Measurements from ENCODE around the gene DYNLRB1.

The DYNLRB1 gene

DNA sequence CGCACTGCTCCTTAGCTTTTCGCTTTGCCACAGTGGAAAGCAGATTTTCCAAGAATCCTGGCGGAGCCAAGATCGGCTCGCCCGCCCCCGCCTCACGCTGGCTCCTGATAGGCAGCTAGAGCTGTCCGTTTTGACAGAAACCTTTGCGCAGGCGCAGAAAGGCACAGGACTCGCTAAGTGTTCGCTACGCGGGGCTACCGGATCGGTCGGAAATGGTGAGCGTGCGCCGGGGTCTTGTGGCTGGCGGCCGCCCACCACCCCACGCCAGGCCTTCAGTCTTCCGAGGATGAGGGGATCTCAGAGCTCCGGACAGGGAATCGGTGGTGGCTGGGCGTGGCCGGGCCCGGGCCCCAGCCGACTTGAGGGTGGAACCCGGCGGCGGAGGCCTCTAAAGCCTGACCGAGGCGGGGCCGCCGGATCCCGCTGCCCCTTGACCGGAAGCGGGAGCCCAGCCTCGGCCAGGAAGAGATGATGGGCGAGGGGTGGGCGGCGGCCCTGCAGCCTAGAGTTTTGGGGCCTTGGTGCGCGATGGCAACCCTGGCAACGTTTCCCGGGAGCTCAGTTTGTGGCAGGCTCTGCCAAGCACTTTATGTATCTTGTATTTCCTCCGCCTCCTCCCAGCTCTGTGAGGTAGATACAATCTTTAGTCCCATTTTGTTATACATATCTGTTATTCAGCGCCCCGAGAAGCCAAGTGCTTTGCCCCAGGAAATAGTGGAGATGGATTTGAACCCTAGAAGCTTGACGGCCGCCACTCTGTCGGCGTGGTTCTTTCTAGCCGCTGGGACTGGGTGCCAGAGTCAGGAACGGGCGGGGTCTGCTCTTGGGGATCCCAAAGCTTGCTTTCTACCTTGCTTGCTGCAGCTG is at the start of gene DYNLRB1:
Gene DYNLRB1 (plus strand): TSS at position 176 of the 867 bp plus-strand sequence. CDS start 37 bp downstream, at position 213.
- peak; percentile 92 for DNase-seq (ENCODE audit: extremely low spot score)
- CTCF ChIA-PET, result interaction anchor here (0.9 to 4.9 kb wide), 12 partner anchors 8 to 326 kb away, joined by 3 to 60 read pairs (median 4); no protein-coding TSS in a partner anchor
- POLR2A ChIA-PET, result interaction anchor here (0.6 to 1.0 kb wide), 2 partner anchors 117 to 1451 kb away, joined by 3 to 7 read pairs; no protein-coding TSS in a partner anchor
- TF ChIP-seq, protein P1, sequence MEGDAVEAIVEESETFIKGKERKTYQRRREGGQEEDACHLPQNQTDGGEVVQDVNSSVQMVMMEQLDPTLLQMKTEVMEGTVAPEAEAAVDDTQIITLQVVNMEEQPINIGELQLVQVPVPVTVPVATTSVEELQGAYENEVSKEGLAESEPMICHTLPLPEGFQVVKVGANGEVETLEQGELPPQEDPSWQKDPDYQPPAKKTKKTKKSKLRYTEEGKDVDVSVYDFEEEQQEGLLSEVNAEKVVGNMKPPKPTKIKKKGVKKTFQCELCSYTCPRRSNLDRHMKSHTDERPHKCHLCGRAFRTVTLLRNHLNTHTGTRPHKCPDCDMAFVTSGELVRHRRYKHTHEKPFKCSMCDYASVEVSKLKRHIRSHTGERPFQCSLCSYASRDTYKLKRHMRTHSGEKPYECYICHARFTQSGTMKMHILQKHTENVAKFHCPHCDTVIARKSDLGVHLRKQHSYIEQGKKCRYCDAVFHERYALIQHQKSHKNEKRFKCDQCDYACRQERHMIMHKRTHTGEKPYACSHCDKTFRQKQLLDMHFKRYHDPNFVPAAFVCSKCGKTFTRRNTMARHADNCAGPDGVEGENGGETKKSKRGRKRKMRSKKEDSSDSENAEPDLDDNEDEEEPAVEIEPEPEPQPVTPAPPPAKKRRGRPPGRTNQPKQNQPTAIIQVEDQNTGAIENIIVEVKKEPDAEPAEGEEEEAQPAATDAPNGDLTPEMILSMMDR (IDR thresholded peaks at IDR 0.05; ENCODE audit: control extremely low read depth, extremely low read depth, low read depth, missing control alignments), result no peak

DNA sequence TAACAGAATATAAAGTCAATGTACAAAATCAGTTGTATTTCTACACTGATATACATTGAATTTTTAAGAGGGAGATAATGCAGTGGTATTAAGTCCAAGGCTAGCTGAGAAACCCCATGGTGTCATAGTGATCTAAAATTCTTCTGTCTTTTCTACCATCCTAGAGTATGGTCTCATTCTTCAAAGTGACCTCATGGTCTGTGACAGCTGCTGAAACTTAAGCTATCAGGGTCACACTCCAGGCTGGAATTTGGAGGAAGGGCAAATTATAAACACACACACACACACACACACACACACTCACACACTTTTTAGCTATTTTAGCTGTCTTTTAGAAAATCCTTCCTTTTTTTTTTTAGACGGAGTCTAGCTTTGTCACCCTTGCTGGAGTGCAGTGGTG is 47.3 kb upstream of the DYNLRB1 start:
- ChIA-PET POLR2A (interaction anchor here (0.5 to 0.6 kb wide), 2 partner anchors 56 to 90 kb away, joined by 3 to 6 read pairs; no protein-coding TSS in a partner anchor), CTCF (interaction anchor here (4.0 kb wide), 1 partner anchor 157 kb away, joined by 19 read pairs; no protein-coding TSS in a partner anchor)
- DNase-seq (ENCODE audit: extremely low spot score), result no peak
- TF ChIP-seq, protein P1 (IDR thresholded peaks at IDR 0.05; ENCODE audit: control extremely low read depth, extremely low read depth, low read depth, missing control alignments), result no peak

DNA sequence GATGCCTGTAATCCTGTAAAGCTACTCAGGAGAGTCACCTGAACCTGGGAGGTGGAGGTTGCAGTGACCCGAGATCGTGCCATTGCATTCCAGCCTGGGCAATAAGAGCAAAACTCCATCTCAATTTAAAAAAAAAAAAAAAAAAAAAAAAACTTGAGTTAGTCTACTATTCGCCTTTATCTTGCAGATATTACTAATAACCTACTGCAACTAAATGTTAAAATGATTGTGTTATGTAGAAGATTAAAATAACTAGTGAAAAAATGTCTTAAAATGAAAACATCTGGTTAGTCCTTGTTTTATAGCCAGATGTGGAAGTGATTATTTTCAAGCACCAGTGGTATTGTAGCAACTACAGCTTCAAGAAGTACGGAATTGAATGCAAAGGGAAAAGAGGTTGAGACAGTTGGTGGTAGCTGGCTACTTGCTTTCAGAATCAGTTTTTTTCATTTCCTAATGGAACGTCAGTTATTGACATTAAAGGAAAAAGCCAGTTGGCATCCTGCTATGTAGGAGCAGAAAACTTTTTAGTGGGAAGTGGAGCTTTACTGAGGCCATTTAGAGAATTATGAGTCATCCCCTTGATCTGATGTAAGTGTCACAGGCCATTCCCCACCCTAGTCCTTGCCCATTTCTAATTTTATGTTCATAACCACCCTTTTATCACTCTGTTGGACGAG is 43.8 kb upstream of the DYNLRB1 start:
- POLR2A ChIA-PET, result no interaction called here
- DNase-seq (ENCODE audit: extremely low spot score), result no peak
- CTCF ChIA-PET, result interaction anchor here (1.0 to 2.3 kb wide), 4 partner anchors 11 to 160 kb away, joined by 3 to 18 read pairs (median 6); no protein-coding TSS in a partner anchor
- TF ChIP-seq, protein P1 (IDR thresholded peaks at IDR 0.05; ENCODE audit: control extremely low read depth, extremely low read depth, low read depth, missing control alignments), result no peak

DNA sequence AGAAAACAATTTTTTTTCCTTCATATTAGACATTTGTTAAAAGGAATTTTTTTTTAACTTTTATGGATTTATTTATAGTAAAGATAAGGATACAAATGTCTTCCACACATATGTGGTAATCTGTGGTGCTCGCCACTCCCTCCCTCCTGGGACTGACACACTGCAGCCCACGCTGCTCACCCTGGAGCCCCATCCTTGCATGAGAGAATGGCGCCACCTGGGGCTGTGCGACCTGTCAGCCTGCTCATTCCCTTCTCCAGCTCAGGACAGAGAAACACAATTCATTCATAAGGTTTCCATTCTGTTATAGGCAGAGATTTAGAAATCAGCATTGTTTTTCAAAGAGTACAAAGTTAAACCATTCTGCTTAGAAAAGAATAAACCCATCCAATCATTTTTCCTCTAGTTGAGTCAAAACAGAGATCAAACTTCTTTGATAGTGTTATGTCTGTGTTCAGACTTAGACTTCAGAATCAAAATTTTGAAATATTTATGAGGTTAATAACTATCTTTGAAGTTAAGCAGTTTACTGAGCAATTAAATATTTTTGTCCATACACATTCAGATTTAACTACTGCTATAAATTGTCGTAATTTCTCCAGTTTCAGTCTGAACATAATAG is 42.8 kb upstream of the DYNLRB1 start:
- POLR2A ChIA-PET, result no interaction called here
- peak; percentile 50 for DNase-seq (ENCODE audit: extremely low spot score)
- CTCF ChIA-PET, result interaction anchor here (0.9 to 2.3 kb wide), 5 partner anchors 9 to 161 kb away, joined by 3 to 18 read pairs (median 4); no protein-coding TSS in a partner anchor
- TF ChIP-seq, protein P1 (IDR thresholded peaks at IDR 0.05; ENCODE audit: control extremely low read depth, extremely low read depth, low read depth, missing control alignments), result peak; percentile 64

DNA sequence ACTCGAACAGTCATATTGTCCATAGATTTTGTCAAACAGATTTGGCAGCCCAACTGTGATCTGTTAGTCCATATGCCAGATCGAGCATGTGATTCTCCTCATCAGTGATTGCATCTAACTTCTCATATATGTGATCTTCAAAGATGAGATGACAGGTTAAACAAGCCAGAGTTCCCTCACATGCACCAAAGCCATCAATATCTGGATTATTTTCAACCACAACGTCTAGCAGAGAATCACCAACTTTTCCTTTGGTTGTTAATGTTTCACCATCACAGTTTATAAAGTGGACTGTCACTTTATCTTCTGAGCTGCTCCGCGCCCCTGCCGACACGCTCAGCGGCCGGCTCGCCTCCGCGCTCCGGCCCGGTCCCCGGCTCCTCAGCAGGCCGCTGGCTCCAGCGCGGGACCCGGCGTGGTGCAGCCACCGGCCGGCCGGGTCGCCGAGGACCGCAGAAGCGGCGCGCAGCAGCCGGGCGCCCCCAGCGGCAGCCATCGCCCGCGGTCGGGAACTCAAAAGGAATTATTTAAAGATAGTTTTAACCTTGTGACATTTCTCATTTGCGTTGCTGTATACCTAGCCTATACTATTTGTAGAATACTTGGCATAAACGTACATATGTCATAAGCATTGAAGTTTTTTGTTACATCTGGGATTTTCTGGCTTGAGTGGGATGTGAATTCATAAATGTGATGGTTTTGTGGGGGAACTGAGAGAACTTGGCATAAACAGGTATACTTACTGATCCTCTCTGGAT is 40.1 kb upstream of the DYNLRB1 start:
- DNase-seq (ENCODE audit: extremely low spot score), result peak; percentile 64
- POLR2A ChIA-PET, result interaction anchor here (0.6 kb wide), 1 partner anchor 922 kb away, joined by 4 read pairs; no protein-coding TSS in a partner anchor
- TF ChIP-seq, protein P1 (IDR thresholded peaks at IDR 0.05; ENCODE audit: control extremely low read depth, extremely low read depth, low read depth, missing control alignments), result peak; percentile 25
- CTCF ChIA-PET, result interaction anchor here (1.0 to 3.9 kb wide), 5 partner anchors 12 to 163 kb away, joined by 3 to 18 read pairs (median 4); partner anchors contain the start of gene DYNLRB1
